Erythroblast (primary cell): ENCODE results near the gene LIN7A.

Experiments
- GATA1 ChIP-seq: IDR thresholded peaks from 2 replicates; pipeline ENCODE4 v1.6.1; 2011; ENCODE audit warnings: low read depth, mild to moderate bottlenecking, control low read depth, low read length, moderate library complexity
- POLR2A ChIP-seq: IDR thresholded peaks from 2 replicates; pipeline ENCODE4 v1.6.1; 2011; ENCODE audit warnings: mild to moderate bottlenecking, low read length

GRCh38 chr12:80857311-80857710 is 80.4 kb downstream of the LIN7A start:
- TF ChIP-seq POLR2A (no peak), GATA1 (no peak)
